Endothelial cell (in vitro differentiated cells): ENCODE results near the gene STAM. TPM values are rescaled to one million over a fixed set of nuclear protein-coding genes. Genes with fewer than 3 reads are reported as not detected.
A peak's percentile ranks its signal among the peaks of the same experiment; 100 is the strongest.

ENCODE experiments used
- DNase-seq: peaks from one replicate; pipeline ENCODE4 v3.0.0; 2021; ENCODE audit warnings: low spot score
- H3K27ac Mint-ChIP-seq: one replicate; pipeline ENCODE4 v1.8.0; 2021; ENCODE audit warnings: mixed read lengths, inconsistent platforms; ENCODE audit not compliant: unreplicated experiment
- H3K27me3 Mint-ChIP-seq: one replicate; pipeline ENCODE4 v1.8.0; 2021; ENCODE audit warnings: mild to moderate bottlenecking, moderate library complexity, mixed read lengths, inconsistent platforms; ENCODE audit not compliant: unreplicated experiment
- H3K36me3 Mint-ChIP-seq: one replicate; pipeline ENCODE4 v1.8.0; 2021; ENCODE audit warnings: mild to moderate bottlenecking, low read depth, mixed read lengths, inconsistent platforms; ENCODE audit not compliant: unreplicated experiment
- H3K4me1 Mint-ChIP-seq: one replicate; pipeline ENCODE4 v1.8.0; 2021; ENCODE audit warnings: mild to moderate bottlenecking, mixed read lengths, inconsistent platforms; ENCODE audit not compliant: unreplicated experiment
- H3K4me3 Mint-ChIP-seq: one replicate; pipeline ENCODE4 v1.8.0; 2021; ENCODE audit warnings: mild to moderate bottlenecking, mixed read lengths, inconsistent platforms; ENCODE audit not compliant: unreplicated experiment
- H3K9me3 Mint-ChIP-seq: one replicate; pipeline ENCODE4 v1.8.0; 2021; ENCODE audit warnings: mixed read lengths, inconsistent platforms; ENCODE audit not compliant: unreplicated experiment
- total RNA-seq: library from RNA; stranded (reverse); fragmentation: NEBNext Ultra II Directional; extraction: Animal tissue kit (Norgen Biotek cat#: 25700); gene quantifications from one replicate; pipeline ENCODE4 v1.2.1, GENCODE V29; 2021; ENCODE audit not compliant: unreplicated experiment
- TF ChIP-seq, protein P1 (sequence below): fragments of 200-600 bp; sonication (generic); IDR thresholded peaks from one replicate; pipeline ENCODE4 v1.5.0; 2021; ENCODE audit warnings: antibody characterized with exemption; ENCODE audit not compliant: unreplicated experiment

The STAM gene
- total RNA-seq, 1 donor from 2014 or later, result 22.0 TPM

DNA sequence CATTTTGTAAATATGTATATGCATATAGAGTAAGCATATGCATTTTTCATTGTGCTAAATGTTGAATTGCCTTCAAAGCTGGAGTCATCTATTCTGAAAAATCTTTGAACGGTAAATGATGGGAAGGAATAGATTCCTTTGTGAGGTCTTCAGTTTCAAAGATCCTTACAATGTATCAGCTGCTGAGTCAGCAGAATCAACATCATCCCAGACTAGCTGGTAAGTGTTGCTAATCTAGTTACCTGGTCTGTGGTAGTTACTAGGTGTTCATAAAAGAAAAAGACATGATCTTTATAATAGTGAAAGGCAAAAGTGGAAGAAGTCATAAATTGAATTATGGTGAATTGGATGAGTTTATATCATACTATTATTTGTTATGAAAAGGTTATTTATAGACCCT, 10.6 kb upstream of the STAM start:
- Mint-ChIP-seq H3K27ac (no peak overlapping the region), H3K9me3 (no peaks in the 10 kb centered on the region), H3K4me1 (no peaks in the 10 kb centered on the region), H3K27me3 (peaks cover 2% of the 10 kb centered on the region), H3K36me3 (no peaks in the 10 kb centered on the region), H3K4me3 (no peak overlapping the region)
- no peak for DNase-seq
- TF ChIP-seq, protein P1, sequence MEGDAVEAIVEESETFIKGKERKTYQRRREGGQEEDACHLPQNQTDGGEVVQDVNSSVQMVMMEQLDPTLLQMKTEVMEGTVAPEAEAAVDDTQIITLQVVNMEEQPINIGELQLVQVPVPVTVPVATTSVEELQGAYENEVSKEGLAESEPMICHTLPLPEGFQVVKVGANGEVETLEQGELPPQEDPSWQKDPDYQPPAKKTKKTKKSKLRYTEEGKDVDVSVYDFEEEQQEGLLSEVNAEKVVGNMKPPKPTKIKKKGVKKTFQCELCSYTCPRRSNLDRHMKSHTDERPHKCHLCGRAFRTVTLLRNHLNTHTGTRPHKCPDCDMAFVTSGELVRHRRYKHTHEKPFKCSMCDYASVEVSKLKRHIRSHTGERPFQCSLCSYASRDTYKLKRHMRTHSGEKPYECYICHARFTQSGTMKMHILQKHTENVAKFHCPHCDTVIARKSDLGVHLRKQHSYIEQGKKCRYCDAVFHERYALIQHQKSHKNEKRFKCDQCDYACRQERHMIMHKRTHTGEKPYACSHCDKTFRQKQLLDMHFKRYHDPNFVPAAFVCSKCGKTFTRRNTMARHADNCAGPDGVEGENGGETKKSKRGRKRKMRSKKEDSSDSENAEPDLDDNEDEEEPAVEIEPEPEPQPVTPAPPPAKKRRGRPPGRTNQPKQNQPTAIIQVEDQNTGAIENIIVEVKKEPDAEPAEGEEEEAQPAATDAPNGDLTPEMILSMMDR, result no peak

DNA sequence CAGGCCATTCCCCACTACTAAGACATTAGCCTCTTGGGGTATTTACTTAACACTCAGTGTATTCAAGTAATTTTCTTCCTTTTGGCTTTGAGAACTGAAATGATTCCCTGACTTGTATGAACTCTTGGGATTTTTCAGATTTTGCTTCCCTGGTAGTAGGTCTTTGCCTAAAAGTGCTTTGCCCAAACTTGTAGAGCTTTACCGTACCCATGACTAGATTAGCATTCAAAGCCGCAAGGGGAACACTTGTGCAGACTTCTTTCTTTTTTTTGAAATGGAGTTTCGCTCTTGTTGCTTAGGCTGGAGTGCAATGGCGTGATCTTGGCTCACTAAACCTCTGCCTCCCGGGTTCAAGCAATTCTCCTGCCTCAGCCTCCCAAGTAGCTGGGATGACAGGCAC, 6.1 kb upstream of the STAM start:
- Mint-ChIP-seq H3K36me3 (no peaks in the 10 kb centered on the region), H3K27me3 (no peaks in the 10 kb centered on the region), H3K4me3 (no peak overlapping the region), H3K4me1 (no peaks in the 10 kb centered on the region), H3K27ac (no peak overlapping the region), H3K9me3 (no peaks in the 10 kb centered on the region)
- no peak for DNase-seq
- TF ChIP-seq, protein P1, result no peak

GRCh38 chr10:17640331-17640816, 3.6 kb upstream of the STAM start:
- Mint-ChIP-seq H3K4me1 (peaks cover 18% of the 10 kb centered on the region), H3K27ac (no peak overlapping the region), H3K36me3 (no peaks in the 10 kb centered on the region), H3K4me3 (no peak overlapping the region), H3K27me3 (no peaks in the 10 kb centered on the region), H3K9me3 (no peaks in the 10 kb centered on the region)
- DNase-seq, result no peak
- TF ChIP-seq, protein P1, result no peak

GRCh38 chr10:17643339-17643754, 604 bp upstream of the STAM start:
- Mint-ChIP-seq H3K27me3 (no peaks in the 10 kb centered on the region), H3K27ac (peak overlapping the region; percentile 99), H3K4me1 (peaks cover 26% of the 10 kb centered on the region), H3K4me3 (peak overlapping the region; percentile 96), H3K9me3 (no peaks in the 10 kb centered on the region), H3K36me3 (no peaks in the 10 kb centered on the region)
- DNase-seq, result no peak
- TF ChIP-seq, protein P1, result no peak

DNA sequence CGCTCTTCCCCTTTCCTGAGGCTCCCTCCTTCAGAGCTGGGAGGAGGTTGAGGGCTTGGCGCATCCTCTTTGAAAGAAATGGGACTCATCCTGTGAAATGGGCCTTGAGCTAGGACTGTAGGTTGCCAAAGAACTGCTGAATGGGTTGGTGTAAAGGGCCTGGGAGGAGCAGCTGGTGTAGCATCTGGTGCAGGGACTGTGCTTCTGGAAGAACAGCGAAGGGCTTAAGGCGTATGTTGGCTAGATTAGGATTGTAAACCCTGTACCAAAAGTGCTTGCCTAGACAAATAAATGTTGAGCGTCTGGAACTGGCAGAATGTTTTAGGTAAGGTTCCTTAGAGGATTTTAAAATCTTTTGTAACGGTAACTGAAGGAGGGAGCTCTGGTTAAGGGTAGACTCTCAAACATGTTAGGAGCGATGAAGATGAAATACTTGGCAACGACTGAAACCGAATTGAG, 563 bp downstream of the STAM start:
- no peak for DNase-seq
- no peaks in the 10 kb centered on the region for H3K36me3 Mint-ChIP-seq
- peaks cover 26% of the 10 kb centered on the region for H3K4me1 Mint-ChIP-seq
- no peaks in the 10 kb centered on the region for H3K9me3 Mint-ChIP-seq
- peak overlapping the region; percentile 99 for H3K27ac Mint-ChIP-seq
- H3K4me3 Mint-ChIP-seq, result peak overlapping the region; percentile 96
- TF ChIP-seq, protein P1, result no peak
- no peaks in the 10 kb centered on the region for H3K27me3 Mint-ChIP-seq
